ENCODE results near the gene DNMT3B. TPM values are rescaled to one million over a fixed set of nuclear protein-coding genes. Genes with fewer than 3 reads are reported as not detected.

The DNMT3B gene
- total RNA-seq, 1 experiment from 2014 or later, result 682 TPM

DNA sequence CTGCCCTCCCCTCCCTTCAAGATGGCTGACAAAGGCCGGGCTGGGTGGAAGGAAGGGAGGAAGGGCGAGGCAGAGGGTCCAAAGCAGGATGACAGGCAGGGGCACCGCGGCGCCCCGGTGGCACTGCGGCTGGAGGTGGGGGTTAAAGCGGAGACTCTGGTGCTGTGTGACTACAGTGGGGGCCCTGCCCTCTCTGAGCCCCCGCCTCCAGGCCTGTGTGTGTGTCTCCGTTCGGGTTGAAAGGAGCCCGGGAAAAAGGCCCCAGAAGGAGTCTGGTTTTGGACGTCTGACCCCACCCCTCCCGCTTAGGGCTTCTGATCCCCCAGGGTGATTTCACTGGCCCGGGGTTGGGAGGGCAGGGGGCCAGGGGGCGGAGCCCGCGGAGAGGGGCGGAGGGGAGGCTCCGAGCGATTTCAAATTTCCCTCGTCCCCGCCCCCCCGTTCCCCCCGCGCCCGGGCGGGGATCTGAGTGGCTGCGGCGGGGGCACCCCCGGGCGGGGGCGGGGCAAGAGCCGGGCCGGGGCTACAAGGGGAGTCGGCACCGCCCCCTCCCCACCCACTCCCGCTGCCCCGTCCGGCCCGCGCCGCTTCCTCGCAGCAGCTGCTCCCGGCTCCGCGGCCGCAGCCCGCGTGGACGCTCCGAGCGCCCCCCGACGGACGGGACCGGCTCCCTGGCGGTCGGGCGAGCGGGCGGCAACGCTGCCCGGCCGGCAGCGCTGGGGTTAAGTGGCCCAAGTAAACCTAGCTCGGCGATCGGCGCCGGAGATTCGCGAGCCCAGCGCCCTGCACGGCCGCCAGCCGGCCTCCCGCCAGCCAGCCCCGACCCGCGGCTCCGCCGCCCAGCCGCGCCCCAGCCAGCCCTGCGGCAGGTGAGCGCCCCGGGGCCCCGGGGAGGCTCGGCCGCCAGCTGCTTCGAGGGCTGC is at the start of gene DNMT3B (continued):
- TF ChIP-seq CDX4 (CRISPR knock-in tag; IDR thresholded peaks at IDR 0.05; ENCODE audit: borderline replicate concordance) (no peak), ZNF263 (CRISPR knock-in tag; IDR thresholded peaks at IDR 0.05; ENCODE audit: low read depth) (no peak), SP1 (CRISPR knock-in tag; conservative IDR thresholded peaks at IDR 0.05) (peak; percentile 79), FOXK1 (CRISPR knock-in tag; IDR thresholded peaks at IDR 0.05) (0 out of 2 replicates have a peak, but pooled peaks have one; percentile 24), ZNF416 (CRISPR knock-in tag; IDR thresholded peaks at IDR 0.05) (0 out of 2 replicates have a peak, but pooled peaks have one; percentile 38), CREM (CRISPR knock-in tag; IDR thresholded peaks at IDR 0.05) (0 out of 2 replicates have a peak, but pooled peaks have one; percentile 25), OVOL2 (CRISPR knock-in tag; IDR thresholded peaks at IDR 0.05; ENCODE audit: borderline replicate concordance) (no peak), JAZF1 (CRISPR knock-in tag; IDR thresholded peaks at IDR 0.05) (no peak), JUN (CRISPR knock-in tag; IDR thresholded peaks at IDR 0.05) (peak; percentile 39; the same call in 1 of the 2 replicates), NFYB (CRISPR knock-in tag; conservative IDR thresholded peaks at IDR 0.05; ENCODE audit: low read depth) (peak; percentile 40), ELF4 (CRISPR knock-in tag; IDR thresholded peaks at IDR 0.05; ENCODE audit: low read depth) (no peak; the same call in 1 of the 2 replicates), ATF2 (CRISPR knock-in tag; IDR thresholded peaks at IDR 0.05; ENCODE audit: borderline replicate concordance, low read depth) (no peak)

- CTCF ChIA-PET, result interaction anchor here (1.2 to 1.7 kb wide), 2 partner anchors 21 to 60 kb away, joined by 3 to 8 read pairs; no protein-coding TSS in a partner anchor
- Mint-ChIP-seq H3K4me3 (no peak overlapping the region), H3K4me1 (0 out of 2 replicates have a peak, but pooled peaks cover 3% of the 10 kb centered on the region), H3K27me3 (ENCODE audit: low read depth) (no peaks in the 10 kb centered on the region), H3K27ac (peak overlapping the region; percentile 83; the same call in 1 of the 2 replicates), H3K36me3 (peaks cover 24% of the 10 kb centered on the region), H3K9me3 (no peaks in the 10 kb centered on the region)
- no peak for DNase-seq (ENCODE audit: low spot score)
- no peak for ATAC-seq
- POLR2A ChIA-PET, result interaction anchor here (0.6 kb wide), 1 partner anchor 174 kb away, joined by 3 read pairs; no protein-coding TSS in a partner anchor
- TF ChIP-seq ZMAT4 (CRISPR knock-in tag; IDR thresholded peaks at IDR 0.05) (no peak), EMX1 (CRISPR knock-in tag; IDR thresholded peaks at IDR 0.05) (no peak), ETV6 (CRISPR knock-in tag; IDR thresholded peaks at IDR 0.05) (no peak), ZNF423 (CRISPR knock-in tag; IDR thresholded peaks at IDR 0.05) (no peak), ZBTB21 (CRISPR knock-in tag; IDR thresholded peaks at IDR 0.05; ENCODE audit: borderline replicate concordance) (no peak), ATF1 (CRISPR knock-in tag; IDR thresholded peaks at IDR 0.05) (no peak), HMGA2 (CRISPR knock-in tag; IDR thresholded peaks at IDR 0.05) (no peak), SMAD3 (CRISPR knock-in tag; IDR thresholded peaks at IDR 0.05; ENCODE audit: borderline replicate concordance) (no peak), MXD4 (CRISPR knock-in tag; IDR thresholded peaks at IDR 0.05; ENCODE audit: borderline replicate concordance) (no peak), TEAD4 (CRISPR knock-in tag; IDR thresholded peaks at IDR 0.05) (no peak), IRF2 (CRISPR knock-in tag; IDR thresholded peaks at IDR 0.05; ENCODE audit: borderline replicate concordance, low read depth) (no peak), ATF3 (CRISPR knock-in tag; conservative IDR thresholded peaks at IDR 0.05) (no peak), ZNF416 (CRISPR knock-in tag; IDR thresholded peaks at IDR 0.05) (no peak)
- TF ChIP-seq, protein P1, sequence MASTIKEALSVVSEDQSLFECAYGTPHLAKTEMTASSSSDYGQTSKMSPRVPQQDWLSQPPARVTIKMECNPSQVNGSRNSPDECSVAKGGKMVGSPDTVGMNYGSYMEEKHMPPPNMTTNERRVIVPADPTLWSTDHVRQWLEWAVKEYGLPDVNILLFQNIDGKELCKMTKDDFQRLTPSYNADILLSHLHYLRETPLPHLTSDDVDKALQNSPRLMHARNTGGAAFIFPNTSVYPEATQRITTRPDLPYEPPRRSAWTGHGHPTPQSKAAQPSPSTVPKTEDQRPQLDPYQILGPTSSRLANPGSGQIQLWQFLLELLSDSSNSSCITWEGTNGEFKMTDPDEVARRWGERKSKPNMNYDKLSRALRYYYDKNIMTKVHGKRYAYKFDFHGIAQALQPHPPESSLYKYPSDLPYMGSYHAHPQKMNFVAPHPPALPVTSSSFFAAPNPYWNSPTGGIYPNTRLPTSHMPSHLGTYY (CRISPR knock-in tag; IDR thresholded peaks at IDR 0.05), result no peak
- TF ChIP-seq, protein P2, sequence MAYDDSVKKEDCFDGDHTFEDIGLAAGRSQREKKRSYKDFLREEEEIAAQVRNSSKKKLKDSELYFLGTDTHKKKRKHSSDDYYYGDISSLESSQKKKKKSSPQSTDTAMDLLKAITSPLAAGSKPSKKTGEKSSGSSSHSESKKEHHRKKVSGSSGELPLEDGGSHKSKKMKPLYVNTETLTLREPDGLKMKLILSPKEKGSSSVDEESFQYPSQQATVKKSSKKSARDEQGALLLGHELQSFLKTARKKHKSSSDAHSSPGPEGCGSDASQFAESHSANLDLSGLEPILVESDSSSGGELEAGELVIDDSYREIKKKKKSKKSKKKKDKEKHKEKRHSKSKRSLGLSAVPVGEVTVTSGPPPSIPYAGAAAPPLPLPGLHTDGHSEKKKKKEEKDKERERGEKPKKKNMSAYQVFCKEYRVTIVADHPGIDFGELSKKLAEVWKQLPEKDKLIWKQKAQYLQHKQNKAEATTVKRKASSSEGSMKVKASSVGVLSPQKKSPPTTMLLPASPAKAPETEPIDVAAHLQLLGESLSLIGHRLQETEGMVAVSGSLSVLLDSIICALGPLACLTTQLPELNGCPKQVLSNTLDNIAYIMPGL (CRISPR knock-in tag; IDR thresholded peaks at IDR 0.05), result no peak
- TF ChIP-seq, protein P3, sequence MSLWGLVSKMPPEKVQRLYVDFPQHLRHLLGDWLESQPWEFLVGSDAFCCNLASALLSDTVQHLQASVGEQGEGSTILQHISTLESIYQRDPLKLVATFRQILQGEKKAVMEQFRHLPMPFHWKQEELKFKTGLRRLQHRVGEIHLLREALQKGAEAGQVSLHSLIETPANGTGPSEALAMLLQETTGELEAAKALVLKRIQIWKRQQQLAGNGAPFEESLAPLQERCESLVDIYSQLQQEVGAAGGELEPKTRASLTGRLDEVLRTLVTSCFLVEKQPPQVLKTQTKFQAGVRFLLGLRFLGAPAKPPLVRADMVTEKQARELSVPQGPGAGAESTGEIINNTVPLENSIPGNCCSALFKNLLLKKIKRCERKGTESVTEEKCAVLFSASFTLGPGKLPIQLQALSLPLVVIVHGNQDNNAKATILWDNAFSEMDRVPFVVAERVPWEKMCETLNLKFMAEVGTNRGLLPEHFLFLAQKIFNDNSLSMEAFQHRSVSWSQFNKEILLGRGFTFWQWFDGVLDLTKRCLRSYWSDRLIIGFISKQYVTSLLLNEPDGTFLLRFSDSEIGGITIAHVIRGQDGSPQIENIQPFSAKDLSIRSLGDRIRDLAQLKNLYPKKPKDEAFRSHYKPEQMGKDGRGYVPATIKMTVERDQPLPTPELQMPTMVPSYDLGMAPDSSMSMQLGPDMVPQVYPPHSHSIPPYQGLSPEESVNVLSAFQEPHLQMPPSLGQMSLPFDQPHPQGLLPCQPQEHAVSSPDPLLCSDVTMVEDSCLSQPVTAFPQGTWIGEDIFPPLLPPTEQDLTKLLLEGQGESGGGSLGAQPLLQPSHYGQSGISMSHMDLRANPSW (CRISPR knock-in tag; conservative IDR thresholded peaks at IDR 0.05; ENCODE audit: low read depth), result no peak
Measured at GRCh38 chr20:32718749-32719348, 43.3 kb upstream of the DNMT3B start.

All from WTC11 (cell line).